Trophoblast cell (in vitro differentiated cells and primary cell): ENCODE measurements around the gene SPTSSA. TPM values are rescaled to one million over a fixed set of nuclear protein-coding genes. Genes with fewer than 3 reads are reported as not detected.
"Not testable (repeated sequence)": the region's sequence is repeated elsewhere in the genome, so short reads cannot be mapped to it uniquely, and the experiment has no call there.

ENCODE experiments used
- DNase-seq, 2 donors: peaks; one replicate each; pipeline ENCODE4 v3.0.0-alpha.2; 2016
- H2AFZ ChIP-seq: 2 replicates; pipeline ENCODE4 v1.6.1; 2013; ENCODE audit warnings: low read length, moderate library complexity, mild to moderate bottlenecking; ENCODE audit not compliant: insufficient read depth, poor library complexity
- H2AK5ac ChIP-seq: 2 replicates; pipeline ENCODE4 v1.6.1; 2013; ENCODE audit warnings: mild to moderate bottlenecking, low read length
- H2BK120ac ChIP-seq: 2 replicates; pipeline ENCODE4 v1.6.1; 2013; ENCODE audit warnings: low read length, mild to moderate bottlenecking, moderate library complexity; ENCODE audit not compliant: insufficient read depth, poor library complexity
- H2BK12ac ChIP-seq: 2 replicates; pipeline ENCODE4 v1.6.1; 2013; ENCODE audit warnings: mild to moderate bottlenecking, low read length, moderate library complexity
- H2BK5ac ChIP-seq: 2 replicates; pipeline ENCODE4 v1.6.1; 2013; ENCODE audit warnings: low read length, low read depth, moderate library complexity, mild to moderate bottlenecking; ENCODE audit not compliant: poor library complexity
- H3K14ac ChIP-seq: 2 replicates; pipeline ENCODE4 v1.6.1; 2013; ENCODE audit warnings: mild to moderate bottlenecking, low read length
- H3K18ac ChIP-seq: 2 replicates; pipeline ENCODE4 v1.6.1; 2013; ENCODE audit warnings: mild to moderate bottlenecking, low read length
- H3K23ac ChIP-seq: 2 replicates; pipeline ENCODE4 v1.6.1; 2013; ENCODE audit warnings: low read length
- H3K27ac ChIP-seq: 2 replicates; pipeline ENCODE4 v1.5.1; 2013; ENCODE audit warnings: low read depth, mild to moderate bottlenecking, inconsistent platforms, low read length, moderate library complexity
- H3K27me3 ChIP-seq: 2 replicates; pipeline ENCODE4 v1.6.1; 2013; ENCODE audit warnings: inconsistent platforms, mild to moderate bottlenecking, low read length, moderate library complexity; ENCODE audit not compliant: insufficient read depth
- H3K36me3 ChIP-seq, 2 experiments: 1 replicate in 1 of 2; 2 replicates in 1 of 2; pipeline ENCODE4 v1.6.1; 2013; ENCODE audit warnings: low read length in 2 of 2, mild to moderate bottlenecking in 2 of 2, moderate library complexity in 1 of 2; ENCODE audit not compliant: insufficient read depth in 2 of 2, control insufficient read depth in 1 of 2
- H3K4ac ChIP-seq: 2 replicates; pipeline ENCODE4 v1.6.1; 2013; ENCODE audit warnings: low read depth, mild to moderate bottlenecking, low read length, moderate library complexity
- H3K4me1 ChIP-seq, 2 experiments: 1 replicate in 1 of 2; 2 replicates in 1 of 2; pipeline ENCODE4 v1.6.1; 2013; ENCODE audit warnings: low read length in 2 of 2, mild to moderate bottlenecking in 2 of 2, moderate library complexity in 1 of 2; ENCODE audit not compliant: insufficient read depth in 2 of 2, control insufficient read depth in 1 of 2
- H3K4me2 ChIP-seq: 2 replicates; pipeline ENCODE4 v1.6.1; 2013; ENCODE audit warnings: inconsistent platforms, mild to moderate bottlenecking, low read length, moderate library complexity
- H3K4me3 ChIP-seq: 2 replicates; pipeline ENCODE4 v1.5.1; 2013; ENCODE audit warnings: mild to moderate bottlenecking, low read depth, low read length, inconsistent platforms
- H3K79me1 ChIP-seq: one replicate; pipeline ENCODE4 v1.6.1; 2013; ENCODE audit warnings: low read length
- H3K79me2 ChIP-seq: 2 replicates; pipeline ENCODE4 v1.6.1; 2013; ENCODE audit warnings: low read length, mild to moderate bottlenecking; ENCODE audit not compliant: control insufficient read depth, insufficient read depth, poor library complexity
- H3K9ac ChIP-seq: 2 replicates; pipeline ENCODE4 v1.6.1; 2013; ENCODE audit warnings: mild to moderate bottlenecking, low read length
- H3K9me3 ChIP-seq: 2 replicates; pipeline ENCODE4 v1.6.1; 2013; ENCODE audit warnings: low read depth, mild to moderate bottlenecking, control low read depth, inconsistent platforms, low read length; ENCODE audit not compliant: insufficient read depth
- H4K12ac ChIP-seq: 2 replicates; pipeline ENCODE4 v1.6.1; 2013; ENCODE audit warnings: low read depth, mild to moderate bottlenecking, low read length, moderate library complexity
- H4K8ac ChIP-seq: 2 replicates; pipeline ENCODE4 v1.6.1; 2013; ENCODE audit warnings: low read depth, mild to moderate bottlenecking, low read length, moderate library complexity
- H4K91ac ChIP-seq: one replicate; pipeline ENCODE4 v1.6.1; 2013; ENCODE audit warnings: low read depth, mild to moderate bottlenecking, low read length, moderate library complexity
- WGBS: extraction: QIAGEN DNeasy Blood & Tissue Kit; methylation state at CpG from one replicate; pipeline ENCODE4 v1.1.7; 2013; ENCODE audit warnings: missing lambda C conversion rate; ENCODE audit not compliant: insufficient read length, insufficient coverage; ENCODE audit errors: extremely low coverage; 5-methylcytosine and 5-hydroxymethylcytosine counted together
- polyA plus RNA-seq: library from polyadenylated mRNA; stranded (reverse); fragments of 200-250 nt; gene quantifications from 2 replicates; pipeline ENCODE4 v1.2.3, GENCODE V29; 2013

The SPTSSA gene
- polyA plus RNA-seq: 20.1 and 20.8 TPM in 2 replicates

GRCh38 chr14:34462132-34462893 is at the start of gene SPTSSA:
Gene SPTSSA (minus strand): TSS chr14:34462240. CDS start chr14:34462207, 33 bp downstream.
- H4K8ac ChIP-seq: peak within 1 kb of the TSS; percentile 73
- H2BK120ac ChIP-seq: peak within 1 kb of the TSS; percentile 14
- peak within 1 kb of the TSS; percentile 71 for H2BK5ac ChIP-seq
- WGBS: no CpG with 5 or more reads among the region's 82 CpGs
- no peaks in the 10 kb centered on the region for H3K9me3 ChIP-seq
- peaks cover 7% of the 10 kb centered on the region for H3K79me1 ChIP-seq
- peak within 1 kb of the TSS; percentile 81 for H2AFZ ChIP-seq
- H2BK12ac ChIP-seq: peak within 1 kb of the TSS; percentile 6
- no peak within 1 kb of the TSS for H3K23ac ChIP-seq
- H3K4me1 ChIP-seq: peaks cover 0 to 5% of the 10 kb centered on the region in 2 experiments
- H2AK5ac ChIP-seq: peak within 1 kb of the TSS; percentile 61
- H3K14ac ChIP-seq: peak within 1 kb of the TSS; percentile 91
- peak within 1 kb of the TSS; percentile 69 for H3K18ac ChIP-seq
- peak within 1 kb of the TSS; percentile 91 for H3K4me2 ChIP-seq
- peak within 1 kb of the TSS; percentile 85 for H3K4me3 ChIP-seq
- peak within 1 kb of the TSS; percentile 66 for H4K12ac ChIP-seq
- H3K27ac ChIP-seq: peak within 1 kb of the TSS; percentile 79
- H3K4ac ChIP-seq: peak within 1 kb of the TSS; percentile 44
- no peaks in the 10 kb centered on the region for H3K36me3 ChIP-seq
- H3K27me3 ChIP-seq: no peaks in the 10 kb centered on the region
- H4K91ac ChIP-seq: peak within 1 kb of the TSS; percentile 72
- H3K9ac ChIP-seq: peak within 1 kb of the TSS; percentile 81
- peak; percentile 83 to 91 for DNase-seq
- H3K79me2 ChIP-seq: peaks cover 3% of the 10 kb centered on the region

- Histone ChIP-seq H3K79me2 (no peaks in the 10 kb centered on the region), H3K79me1 (no peaks in the 10 kb centered on the region), H2AK5ac (no peak overlapping the region), H3K14ac (no peak overlapping the region), H3K27ac (no peak overlapping the region), H3K23ac (no peak overlapping the region), H3K18ac (no peak overlapping the region), H2BK120ac (no peak overlapping the region), H2AFZ (no peak overlapping the region), H3K9me3 (no peaks in the 10 kb centered on the region), H4K8ac (no peak overlapping the region), H3K4me3 (no peak overlapping the region), H2BK5ac (no peak overlapping the region), H4K12ac (no peak overlapping the region), H3K4me1 (no peaks in the 10 kb centered on the region), H3K4ac (no peak overlapping the region), H3K36me3 (no peaks in the 10 kb centered on the region), H3K9ac (no peak overlapping the region), H3K4me2 (no peak overlapping the region), H2BK12ac (no peak overlapping the region), H4K91ac (no peak overlapping the region), H3K27me3 (no peaks in the 10 kb centered on the region)
- WGBS: no CpG with 5 or more reads among the region's 11 CpGs
- no peak for DNase-seq
Measured at GRCh38 chr14:34507884-34508283, 45.8 kb upstream of the SPTSSA start.

- Histone ChIP-seq H3K4me2 (no peak overlapping the region), H3K4me1 (no peaks in the 10 kb centered on the region), H3K79me2 (no peaks in the 10 kb centered on the region), H4K91ac (no peak overlapping the region), H3K27ac (no peak overlapping the region), H4K12ac (no peak overlapping the region), H3K18ac (no peak overlapping the region), H2AFZ (no peak overlapping the region), H3K23ac (no peak overlapping the region), H2BK12ac (no peak overlapping the region), H3K4ac (no peak overlapping the region), H4K8ac (no peak overlapping the region), H3K9ac (no peak overlapping the region), H3K27me3 (no peaks in the 10 kb centered on the region), H3K14ac (no peak overlapping the region), H3K79me1 (no peaks in the 10 kb centered on the region), H3K4me3 (no peak overlapping the region), H3K9me3 (no peaks in the 10 kb centered on the region), H2AK5ac (no peak overlapping the region), H2BK5ac (no peak overlapping the region), H3K36me3 (no peaks in the 10 kb centered on the region), H2BK120ac (no peak overlapping the region)
- WGBS: no CpG with 5 or more reads among the region's 9 CpGs
- DNase-seq: no peak
Measured at GRCh38 chr14:34507459-34507858, 45.4 kb upstream of the SPTSSA start.

GRCh38 chr14:34505124-34505491 is 43.1 kb upstream of the SPTSSA start:
- H3K14ac ChIP-seq, H3K27me3 ChIP-seq, H4K91ac ChIP-seq, H3K79me1 ChIP-seq, H3K27ac ChIP-seq, H4K8ac ChIP-seq, H3K4me1 ChIP-seq, H3K79me2 ChIP-seq, H3K36me3 ChIP-seq, H3K4ac ChIP-seq, H3K4me3 ChIP-seq, H3K23ac ChIP-seq, H3K4me2 ChIP-seq, H2BK120ac ChIP-seq, H3K9ac ChIP-seq, H3K18ac ChIP-seq, DNase-seq, H2BK12ac ChIP-seq, H4K12ac ChIP-seq, H2BK5ac ChIP-seq, H2AFZ ChIP-seq, H3K9me3 ChIP-seq, H2AK5ac ChIP-seq: not testable (repeated sequence)
- no CpG with 5 or more reads among the region's 5 CpGs for WGBS
